Measurements from ENCODE around the gene TTC33. TPM values are rescaled to one million over a fixed set of nuclear protein-coding genes. Genes with fewer than 3 reads are reported as not detected.
"Not testable (repeated sequence)": the region's sequence is repeated elsewhere in the genome, so short reads cannot be mapped to it uniquely, and the experiment has no call there.

The TTC33 gene
- polyA plus RNA-seq, 3 donors = 31.7 to 36.3 (median 35.9) TPM

DNA sequence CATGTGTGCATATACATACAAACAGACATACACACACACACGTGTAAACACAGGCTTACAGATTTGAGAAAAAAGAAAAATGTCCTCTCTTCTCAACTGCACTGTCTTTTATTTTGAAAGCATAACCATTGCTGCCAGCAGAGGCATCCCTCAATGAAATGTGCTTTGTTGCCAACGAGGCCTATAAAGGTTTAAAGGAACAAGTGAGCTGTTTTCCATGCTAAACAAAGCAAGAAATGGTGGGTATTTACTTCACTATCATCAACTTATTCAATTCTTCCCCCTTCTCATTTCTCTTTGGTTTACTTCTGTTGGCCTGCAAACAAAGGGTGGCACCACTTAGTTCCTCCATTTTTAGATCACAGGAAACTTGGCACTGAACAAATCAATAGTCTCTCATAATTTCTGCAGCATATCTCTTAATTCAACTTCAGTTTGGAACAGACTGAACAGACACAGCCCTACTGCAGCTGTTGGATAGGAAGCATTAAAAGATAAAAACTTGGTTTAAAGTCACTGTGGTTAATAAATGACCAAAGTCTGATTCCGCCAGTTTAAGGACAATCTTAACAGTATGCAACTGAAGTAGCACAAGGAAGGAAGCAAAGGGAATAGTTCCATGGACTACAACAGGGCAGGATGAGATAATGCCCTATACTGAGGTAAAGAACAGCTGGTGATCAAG, 21.7 kb downstream of the TTC33 start:
- no peak for DNase-seq

- DNase-seq = no peak
These were observed 22.3 kb downstream of the TTC33 start for GRCh38 chr5:40733434-40733833.

GRCh38 chr5:40722497-40722911, 33.3 kb downstream of the TTC33 start:
- DNase-seq = not testable (repeated sequence)

- DNase-seq = no peak
These were observed 35.7 kb downstream of the TTC33 start for GRCh38 chr5:40720069-40720468.

- no peak for DNase-seq
These were observed 38.5 kb downstream of the TTC33 start for GRCh38 chr5:40717281-40717680.

DNA sequence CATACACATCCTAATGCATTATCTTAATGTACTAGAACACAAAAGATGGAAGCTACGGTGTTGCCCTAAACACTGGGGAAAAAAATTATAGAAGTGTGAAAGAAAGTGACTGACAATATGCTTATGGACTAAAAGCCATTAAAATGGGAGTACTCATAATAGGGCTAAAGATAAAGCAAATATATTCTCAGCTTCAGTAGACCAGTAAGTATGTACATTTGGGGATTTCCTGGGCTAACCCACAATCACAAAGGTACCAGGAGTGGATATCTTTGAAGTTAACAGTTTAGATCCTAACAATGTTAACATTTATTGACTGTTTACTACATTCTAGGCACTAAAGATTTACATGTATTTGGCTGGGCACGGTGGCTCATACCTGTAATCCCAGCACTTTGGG, 39.2 kb downstream of the TTC33 start:
- DNase-seq = no peak

GRCh38 chr5:40716000-40716399, 39.8 kb downstream of the TTC33 start:
- DNase-seq = no peak

- no peak for DNase-seq
These were observed 41.8 kb downstream of the TTC33 start for GRCh38 chr5:40714001-40714400.

- not testable (repeated sequence) for DNase-seq
These were observed 45.2 kb downstream of the TTC33 start for GRCh38 chr5:40710575-40710974.

GRCh38 chr5:40705484-40705883, 50.3 kb downstream of the TTC33 start:
- not testable (repeated sequence) for DNase-seq

- DNase-seq = not testable (repeated sequence)
These were observed 53.7 kb downstream of the TTC33 start for GRCh38 chr5:40702027-40702426.

GRCh38 chr5:40700116-40700782, 55.5 kb downstream of the TTC33 start:
- no peak for DNase-seq

- no peak for DNase-seq
These were observed 61.3 kb downstream of the TTC33 start for GRCh38 chr5:40694433-40694832.

GRCh38 chr5:40691894-40692293, 63.9 kb downstream of the TTC33 start:
- no peak for DNase-seq

DNA sequence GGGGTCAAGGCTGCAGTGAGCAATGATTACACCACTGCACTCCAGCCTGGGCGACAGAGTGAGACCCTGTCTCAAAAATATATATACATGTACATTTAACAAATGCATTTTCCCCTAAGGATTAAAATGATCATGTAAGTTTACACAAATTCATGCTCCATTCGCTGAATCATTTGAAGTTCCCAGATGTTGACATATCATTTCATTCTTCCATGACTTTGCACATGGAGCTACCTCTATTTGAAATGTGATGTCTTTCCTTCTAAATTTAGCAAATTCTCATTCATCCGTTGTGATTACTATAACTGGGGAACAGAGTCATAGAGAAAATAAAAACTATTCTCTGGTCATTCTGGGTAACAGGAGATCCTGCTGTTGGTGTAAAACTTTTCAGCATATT, 65.5 kb downstream of the TTC33 start:
- DNase-seq = no peak

- DNase-seq = no peak
These were observed 66.3 kb downstream of the TTC33 start for GRCh38 chr5:40689438-40689837.

DNA sequence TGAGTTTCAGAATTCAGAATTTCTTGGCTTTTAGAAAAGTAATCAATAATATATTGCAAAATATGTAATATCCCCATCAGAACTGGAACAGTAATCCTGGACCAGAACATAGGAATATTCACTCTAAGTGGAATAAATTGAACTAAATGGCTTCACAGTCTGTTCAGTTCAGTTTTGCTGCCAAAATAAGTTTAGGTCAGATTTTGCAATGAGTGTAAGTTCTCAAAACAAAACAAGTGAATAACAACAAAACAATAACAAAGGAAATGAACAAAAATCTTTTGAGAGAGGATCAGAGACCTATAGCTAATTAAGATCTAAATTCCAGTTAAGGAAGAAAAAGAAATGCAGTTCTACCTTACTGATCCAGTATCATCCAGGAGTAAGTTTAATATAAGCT, 66.8 kb downstream of the TTC33 start:
- no peak for DNase-seq

DNA sequence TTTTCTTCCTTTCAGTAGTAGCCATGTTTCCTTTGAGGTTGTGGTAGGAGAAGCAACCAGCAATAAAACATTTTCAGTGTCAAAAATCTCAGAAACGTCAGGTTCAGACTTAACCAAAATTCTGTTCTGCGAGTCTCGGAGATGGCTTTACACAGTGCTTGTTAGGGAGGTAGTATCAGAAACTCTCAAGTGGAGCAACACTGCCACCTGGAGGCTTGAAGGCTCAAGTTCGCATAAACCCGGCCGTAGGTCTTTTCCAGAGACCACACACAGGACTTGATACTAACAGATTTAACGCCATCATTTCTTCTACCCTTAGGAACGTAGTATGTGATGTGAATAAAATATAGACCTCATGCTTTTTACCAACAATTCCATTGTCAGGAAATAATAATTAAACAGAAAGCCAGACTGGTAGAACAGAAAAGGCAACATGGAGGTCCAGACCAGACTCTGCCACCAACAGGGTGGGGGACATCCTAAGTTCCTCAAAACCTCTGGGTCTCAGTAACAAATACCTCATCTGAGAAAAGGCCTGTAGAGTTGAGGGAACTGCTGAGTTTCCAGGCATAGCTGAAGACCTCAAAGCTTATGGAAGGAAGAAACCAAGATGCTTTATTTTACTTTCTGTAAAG, 67.5 kb downstream of the TTC33 start:
- peak; percentile 86 for DNase-seq

GRCh38 chr5:40687321-40687720, 68.4 kb downstream of the TTC33 start:
- DNase-seq = no peak

GRCh38 chr5:40685976-40686486, 69.7 kb downstream of the TTC33 start:
- no peak for DNase-seq

GRCh38 chr5:40685193-40685592, 70.6 kb downstream of the TTC33 start:
- no peak for DNase-seq

DNA sequence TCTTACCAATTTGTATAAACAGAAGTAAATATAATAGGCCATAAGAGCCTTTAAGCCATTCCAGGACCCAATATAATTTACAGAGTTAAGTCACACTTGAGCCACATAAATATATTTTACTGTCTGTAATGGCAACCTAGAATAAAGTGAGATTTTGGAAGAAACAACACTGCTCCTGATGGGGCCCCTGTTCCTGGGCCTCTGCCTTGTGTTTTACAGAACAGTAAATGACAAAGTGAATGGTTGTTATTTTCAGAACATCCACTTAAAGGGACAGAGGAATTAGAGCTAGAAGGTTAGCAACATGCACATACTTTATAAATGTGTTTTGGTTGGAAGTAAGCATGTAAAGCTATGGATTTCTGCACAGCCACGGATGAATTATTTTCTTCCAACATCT, 72.5 kb downstream of the TTC33 start:
- DNase-seq = no peak
